SW480 (cell line): ENCODE results near the gene CYB5R2.

ENCODE experiments used
- DNase-seq: peaks from one replicate; pipeline ENCODE4 v3.0.0-alpha.2; 2016; ENCODE audit warnings: low spot score

CYB5R2 gene

GRCh38 chr11:7637447-7638157 lies 35.7 kb downstream of the CYB5R2 start:
- no peak for DNase-seq

- no peak for DNase-seq
Measured at GRCh38 chr11:7636350-7636749, 37.0 kb downstream of the CYB5R2 start.

DNA sequence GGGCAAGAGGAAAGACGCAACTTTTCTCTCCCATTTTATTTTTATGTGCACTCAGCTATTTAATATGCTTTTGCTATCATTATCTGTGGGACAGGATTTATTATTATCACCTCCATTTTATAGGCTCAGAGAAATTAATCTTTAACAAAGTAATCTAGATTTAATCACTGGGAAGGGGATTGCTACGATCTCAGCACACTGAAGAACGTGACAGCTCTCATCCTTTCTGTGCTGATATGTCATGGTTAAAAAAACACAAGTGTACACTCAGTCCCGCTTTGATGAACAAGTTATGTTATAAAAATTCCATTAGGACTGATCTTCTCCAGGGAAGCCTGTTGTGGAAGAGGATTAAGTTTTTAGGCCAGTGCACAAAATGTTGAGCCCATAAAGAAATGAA lies 37.6 kb downstream of the CYB5R2 start:
- no peak for DNase-seq

- no peak for DNase-seq
Measured at GRCh38 chr11:7635137-7635536, 38.2 kb downstream of the CYB5R2 start.

DNA sequence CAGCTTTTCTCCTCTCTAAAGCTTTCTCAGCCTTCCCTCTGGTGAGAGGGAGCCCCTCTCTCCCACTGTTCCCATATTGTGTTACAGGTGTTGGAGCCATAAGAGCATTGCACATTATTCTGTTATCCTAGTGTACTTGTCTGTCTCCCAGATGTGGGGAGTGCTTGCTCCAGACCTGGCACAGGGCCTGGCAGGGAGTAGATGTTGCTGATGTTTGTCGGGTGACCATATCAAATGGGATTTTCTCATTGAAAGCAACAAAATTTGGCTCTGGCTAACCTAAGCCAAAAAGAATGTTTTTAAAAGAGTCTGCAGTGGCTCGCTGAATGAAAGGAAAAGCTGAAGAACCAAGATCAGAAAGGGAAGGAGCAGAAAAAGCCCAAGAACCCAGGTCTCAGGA lies 41.1 kb downstream of the CYB5R2 start:
- DNase-seq, result no peak

- DNase-seq, result no peak
Measured at GRCh38 chr11:7630002-7630401, 43.3 kb downstream of the CYB5R2 start.

DNA sequence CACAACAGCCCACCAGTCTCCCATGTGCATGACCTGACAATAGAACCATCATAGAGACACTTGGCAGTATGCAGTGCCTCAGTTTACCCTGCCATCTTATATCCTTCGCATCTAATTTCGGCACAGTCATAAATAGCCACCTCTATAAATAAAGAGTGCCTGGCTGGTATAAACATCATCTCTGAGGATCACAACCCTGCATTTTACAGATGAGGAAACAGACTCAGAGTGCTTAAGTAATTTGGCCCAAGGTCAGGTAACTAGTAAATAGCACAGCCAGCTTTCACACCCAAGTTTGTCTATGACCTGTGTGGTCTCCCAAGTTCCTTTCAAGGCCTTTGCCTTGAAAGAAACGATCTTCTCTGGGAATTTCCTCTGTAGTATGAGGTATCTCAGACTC lies 44.6 kb downstream of the CYB5R2 start:
- no peak for DNase-seq

- DNase-seq, result no peak
Measured at GRCh38 chr11:7622721-7623120, 50.6 kb downstream of the CYB5R2 start.

DNA sequence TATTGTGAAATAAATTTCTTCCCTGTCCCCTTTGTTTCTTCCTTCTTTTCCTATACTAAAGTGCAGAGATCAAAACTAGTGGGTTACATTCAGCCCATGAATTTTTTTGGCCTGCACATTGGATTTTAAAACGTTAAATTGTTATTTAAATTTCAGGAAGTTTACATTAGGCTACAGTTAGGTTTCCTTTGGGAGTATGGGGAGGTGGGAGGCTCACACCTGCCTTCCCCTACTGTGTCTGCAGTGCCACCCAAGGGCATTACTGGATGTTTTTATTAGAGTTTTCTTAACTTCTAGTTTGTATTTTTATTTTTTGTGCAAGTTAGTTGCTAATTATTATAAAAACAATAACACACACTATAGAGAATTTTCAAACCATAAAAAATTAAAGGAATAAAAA lies 51.7 kb downstream of the CYB5R2 start:
- DNase-seq, result no peak

DNA sequence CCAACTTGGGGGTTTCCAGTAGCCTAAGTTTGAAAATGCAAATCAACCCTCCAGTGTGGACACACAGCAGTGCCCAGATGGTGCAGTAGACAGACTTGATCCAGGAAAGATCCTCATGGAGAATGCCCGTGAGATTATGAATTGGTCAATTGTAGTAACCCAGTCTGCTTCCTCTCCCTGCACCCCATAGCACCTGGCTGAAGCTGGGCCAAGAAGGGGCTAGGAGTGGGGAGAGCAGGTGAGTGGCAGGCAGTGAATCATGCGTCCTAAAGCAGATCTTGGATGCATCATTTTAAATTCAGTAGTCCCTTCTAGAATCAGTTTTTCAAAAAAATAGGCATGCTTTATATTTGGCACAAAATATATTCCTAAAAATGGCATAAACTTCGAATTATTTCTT lies 52.2 kb downstream of the CYB5R2 start:
- DNase-seq, result no peak

GRCh38 chr11:7619322-7619721 lies 54.0 kb downstream of the CYB5R2 start:
- no peak for DNase-seq

DNA sequence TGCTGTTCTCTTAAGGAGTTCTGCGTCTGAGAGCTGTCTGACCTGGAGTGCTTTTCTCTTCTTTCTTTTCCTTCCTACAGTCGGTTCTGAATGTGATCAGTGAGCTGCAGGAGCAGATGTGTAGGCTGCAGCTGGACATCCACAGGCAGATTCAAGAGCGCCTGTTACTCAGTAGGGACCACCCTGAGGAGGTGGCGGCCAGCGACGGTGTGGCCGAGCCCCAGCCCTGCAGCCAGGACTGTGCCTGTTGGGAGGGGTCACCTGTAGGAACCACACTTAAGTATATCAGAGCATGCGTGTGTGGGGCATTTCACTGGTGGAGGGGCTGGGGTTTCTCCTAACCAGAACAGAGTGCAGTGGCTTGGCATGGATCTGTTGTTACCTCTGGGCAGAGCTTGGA lies 56.3 kb downstream of the CYB5R2 start:
- DNase-seq, result no peak
